ENCODE results near the gene GNE.

- no peak for TF ChIP-seq NR1H2 (CRISPR knock-in tag; IDR thresholded peaks at IDR 0.05)
- TF ChIP-seq NR3C1 (CRISPR knock-in tag; conservative IDR thresholded peaks at IDR 0.05; ENCODE audit: low read depth): no peak
- no peak for TF ChIP-seq ZNF423 (CRISPR knock-in tag; IDR thresholded peaks at IDR 0.05)
- no peak for TF ChIP-seq KAT7 (CRISPR knock-in tag; IDR thresholded peaks at IDR 0.05; ENCODE audit: borderline replicate concordance)
- TF ChIP-seq AR (CRISPR knock-in tag; IDR thresholded peaks at IDR 0.05): no peak
- no peak for TF ChIP-seq CTCF (IDR thresholded peaks at IDR 0.05)
- TF ChIP-seq HMGA2 (CRISPR knock-in tag; IDR thresholded peaks at IDR 0.05): no peak
- no peak for TF ChIP-seq GRHL2 (CRISPR knock-in tag; IDR thresholded peaks at IDR 0.05; ENCODE audit: insufficient replicate concordance, severe bottlenecking)
These were observed 26.0 kb upstream of the GNE start for GRCh38 chr9:36284226-36284625.
